Pancreas (tissue), 10 donors: ENCODE data around the gene TUBB4B. TPM values are rescaled to one million over a fixed set of nuclear protein-coding genes. Genes with fewer than 3 reads are reported as not detected.
"Not testable (repeated sequence)": the region's sequence is repeated elsewhere in the genome, so short reads cannot be mapped to it uniquely, and the experiment has no call there.

ENCODE experiments used
- ATAC-seq, 4 donors: fragments of 200-7000 bp; cut with Tn5 transposase; one replicate each; pipeline versions ENCODE4 v1.8.0 to v1.9.1; 2020; ENCODE audit warnings: mild to moderate bottlenecking in 4 of 4, moderate library complexity in 4 of 4
- DNase-seq, 6 donors: peaks; one replicate each; pipeline ENCODE4 v3.0.0-alpha.2; 2020
- FAIRE-seq: peaks from 2 replicates; lab custom pipeline; 2012; peaks lifted over from hg19 to GRCh38; lab: Jason Lieb, UNC
- H3K27ac ChIP-seq, 4 donors: fragments of 200-600 bp; sonication (generic); 1 replicate in 3 of 4; 2 replicates in 1 of 4; pipeline versions ENCODE4 v1.5.0 to v1.8.0; 2020
- H3K27me3 ChIP-seq, 4 donors: fragments of 200-600 bp; one replicate each; pipeline ENCODE4 v1.8.0; 2021
- H3K36me3 ChIP-seq, 3 donors: fragments of 200-600 bp; sonication (generic) in 1 of 3; one replicate each; pipeline versions ENCODE4 v1.5.0 to v1.8.0; 2020 to 2021
- H3K4me1 ChIP-seq, 3 donors: fragments of 200-600 bp; one replicate each; pipeline ENCODE4 v1.8.0; 2021
- H3K4me3 ChIP-seq, 4 donors: fragments of 200-600 bp; sonication (generic) in 2 of 4; one replicate each; pipeline versions ENCODE4 v1.5.0 to v1.8.0; 2020 to 2021
- H3K9me3 ChIP-seq, 4 donors: fragments of 200-600 bp; one replicate each; pipeline ENCODE4 v1.8.0; 2021
- WGBS, 2 donors: extraction: QIAGEN DNeasy Blood & Tissue Kit; methylation state at CpG; one replicate each; pipeline ENCODE4 v1.1.7; 2013; 5-methylcytosine and 5-hydroxymethylcytosine counted together
- intact Hi-C, 3 donors: fragments of 100-400 bp; cut with DNase I; formaldehyde crosslinking; loops; one replicate each; pipeline versions ENCODE4 v1.11.1 to v1.14.2; 2022
- polyA plus RNA-seq, 2 donors: library from polyadenylated mRNA; stranded (reverse); fragments of 200-250 nt; gene quantifications; one replicate each; pipeline ENCODE4 v1.2.3, GENCODE V29; 2013
- total RNA-seq, 6 donors: library from RNA; stranded (reverse); fragmentation: NEBNext Ultra II Directional in 4 of 6; extraction: Animal tissue kit (Norgen Biotek cat#: 25700) in 4 of 6; gene quantifications; one replicate each; pipeline versions ENCODE4 v1.2.1 to v1.2.4, GENCODE V29; 2021 to 2023
- TF ChIP-seq, protein P1 (sequence below), 4 donors: fragments of 200-600 bp; sonication (generic) in 3 of 4; IDR thresholded peaks; one replicate each; pipeline versions ENCODE4 v1.5.0 to v1.8.0; 2021; ENCODE audit warnings: antibody characterized with exemption in 4 of 4
- donor health status: healthy with polysubstance abuse.
- donor health status: DM: no; HTN: no; CAD: no; lungs with moderate emphysema.
- donor health status: DM: no; HTN: no; CAD: no.
- donor health status: control.
- donor health status: control.
- donor health status: Bipolar disorder and iron deficiency.
- donor health status: DM: yes; HTN: yes; CAD: no.
- donor health status: DM: no; HTN: no; CAD: no.
- donor health status: DM: no; HTN: no; CAD: no.
- donor health status: DM: yes; HTN: yes; CAD: no.

Gene TUBB4B
- total and polyA plus RNA-seq, 8 donors = 40.9 to 143 (median 72.8) TPM

DNA sequence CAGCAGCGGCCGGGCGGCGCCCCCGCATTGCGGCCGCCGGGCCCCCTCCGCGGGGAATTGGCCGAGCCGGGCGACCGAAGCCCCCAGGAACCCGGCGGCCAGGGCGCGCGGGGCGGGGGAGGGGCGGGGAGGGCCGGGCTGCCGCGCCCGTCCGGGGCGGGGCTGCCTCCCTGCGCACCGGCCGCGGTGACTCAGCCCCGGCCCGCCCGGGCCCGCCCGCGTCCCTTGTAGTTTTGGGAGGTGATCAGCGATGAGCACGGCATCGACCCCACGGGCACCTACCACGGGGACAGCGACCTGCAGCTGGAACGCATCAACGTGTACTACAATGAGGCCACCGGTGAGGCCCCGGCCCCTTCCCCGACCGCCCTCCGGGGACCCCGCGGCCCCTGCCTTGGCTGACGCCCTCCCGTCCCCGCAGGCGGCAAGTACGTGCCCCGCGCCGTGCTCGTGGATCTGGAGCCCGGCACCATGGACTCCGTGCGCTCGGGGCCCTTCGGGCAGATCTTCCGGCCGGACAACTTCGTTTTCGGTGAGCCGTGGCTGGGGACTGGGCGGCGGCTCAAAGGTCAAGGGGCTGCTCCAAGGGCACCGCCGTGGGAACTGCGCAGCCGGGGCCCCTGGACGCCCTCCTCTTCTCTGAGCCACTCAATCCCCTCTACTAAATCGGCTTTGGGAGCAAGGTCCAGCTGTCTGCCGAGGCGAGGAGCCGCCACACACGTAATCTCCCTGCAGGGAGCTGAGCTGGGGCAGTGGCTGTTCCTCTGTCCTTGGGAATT is 592 bp downstream of the TUBB4B start:
- peaks cover 9 to 32% (median 22%) of the 10 kb centered on the region in 3 donors for H3K4me1 ChIP-seq
- peak overlapping the region; percentile 57 to 97 (median 93) for H3K4me3 ChIP-seq
- intact Hi-C loops = no loop called here
- TF ChIP-seq, protein P1, sequence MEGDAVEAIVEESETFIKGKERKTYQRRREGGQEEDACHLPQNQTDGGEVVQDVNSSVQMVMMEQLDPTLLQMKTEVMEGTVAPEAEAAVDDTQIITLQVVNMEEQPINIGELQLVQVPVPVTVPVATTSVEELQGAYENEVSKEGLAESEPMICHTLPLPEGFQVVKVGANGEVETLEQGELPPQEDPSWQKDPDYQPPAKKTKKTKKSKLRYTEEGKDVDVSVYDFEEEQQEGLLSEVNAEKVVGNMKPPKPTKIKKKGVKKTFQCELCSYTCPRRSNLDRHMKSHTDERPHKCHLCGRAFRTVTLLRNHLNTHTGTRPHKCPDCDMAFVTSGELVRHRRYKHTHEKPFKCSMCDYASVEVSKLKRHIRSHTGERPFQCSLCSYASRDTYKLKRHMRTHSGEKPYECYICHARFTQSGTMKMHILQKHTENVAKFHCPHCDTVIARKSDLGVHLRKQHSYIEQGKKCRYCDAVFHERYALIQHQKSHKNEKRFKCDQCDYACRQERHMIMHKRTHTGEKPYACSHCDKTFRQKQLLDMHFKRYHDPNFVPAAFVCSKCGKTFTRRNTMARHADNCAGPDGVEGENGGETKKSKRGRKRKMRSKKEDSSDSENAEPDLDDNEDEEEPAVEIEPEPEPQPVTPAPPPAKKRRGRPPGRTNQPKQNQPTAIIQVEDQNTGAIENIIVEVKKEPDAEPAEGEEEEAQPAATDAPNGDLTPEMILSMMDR (IDR thresholded peaks at IDR 0.05) = no peak
- peak overlapping the region; percentile 76 to 91 (median 82) for H3K27ac ChIP-seq
- no peaks in the 10 kb centered on the region for H3K27me3 ChIP-seq
- FAIRE-seq (no peak), ATAC-seq (peak; percentile 22 to 55 (median 36)), DNase-seq (peak; percentile 80 to 92 (median 86))
- no peaks in the 10 kb centered on the region for H3K9me3 ChIP-seq
- WGBS, 2 donors = 1% methylated on average over 47 to 83 of the region's 83 CpGs
- H3K36me3 ChIP-seq = peaks cover 7 to 11% (median 8%) of the 10 kb centered on the region in 3 donors

DNA sequence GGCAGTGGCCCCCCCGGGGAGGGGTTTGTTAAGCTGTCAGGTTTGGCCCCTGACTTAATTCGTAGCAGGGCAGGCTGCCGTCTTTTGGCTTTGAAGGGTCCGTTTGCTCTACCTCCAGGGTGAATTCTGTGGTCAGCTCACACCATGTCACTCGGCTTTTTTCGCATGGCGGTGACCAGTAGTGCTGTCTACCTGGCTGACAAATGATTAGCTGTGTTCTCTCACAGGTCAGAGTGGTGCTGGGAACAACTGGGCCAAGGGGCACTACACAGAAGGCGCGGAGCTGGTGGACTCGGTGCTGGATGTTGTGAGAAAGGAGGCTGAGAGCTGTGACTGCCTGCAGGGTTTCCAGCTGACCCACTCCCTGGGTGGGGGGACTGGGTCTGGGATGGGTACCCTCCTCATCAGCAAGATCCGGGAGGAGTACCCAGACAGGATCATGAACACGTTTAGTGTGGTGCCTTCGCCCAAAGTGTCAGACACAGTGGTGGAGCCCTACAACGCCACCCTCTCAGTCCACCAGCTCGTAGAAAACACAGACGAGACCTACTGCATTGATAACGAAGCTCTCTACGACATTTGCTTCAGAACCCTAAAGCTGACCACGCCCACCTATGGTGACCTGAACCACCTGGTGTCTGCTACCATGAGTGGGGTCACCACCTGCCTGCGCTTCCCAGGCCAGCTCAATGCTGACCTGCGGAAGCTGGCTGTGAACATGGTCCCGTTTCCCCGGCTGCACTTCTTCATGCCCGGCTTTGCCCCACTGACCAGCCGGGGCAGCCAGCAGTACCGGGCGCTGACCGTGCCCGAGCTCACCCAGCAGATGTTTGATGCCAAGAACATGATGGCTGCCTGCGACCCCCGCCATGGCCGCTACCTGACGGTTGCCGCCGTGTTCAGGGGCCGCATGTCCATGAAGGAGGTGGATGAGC is 1.4 kb downstream of the TUBB4B start:
- Histone ChIP-seq H3K27ac (peak overlapping the region; percentile 76 to 91 (median 82)), H3K27me3 (no peaks in the 10 kb centered on the region), H3K4me3 (peak overlapping the region; percentile 57 to 97 (median 93)), H3K9me3 (no peaks in the 10 kb centered on the region), H3K36me3 (peaks cover 7 to 11% (median 8%) of the 10 kb centered on the region in 3 donors), H3K4me1 (peaks cover 3 to 26% (median 18%) of the 10 kb centered on the region in 3 donors)
- WGBS, 2 donors = 25 to 27% methylated on average over 36 of the region's 36 CpGs
- intact Hi-C loops = no loop called here
- no peak for ATAC-seq
- FAIRE-seq = no peak
- peak in 3 of 6 donors; percentile 53 to 80 (median 64) for DNase-seq
- TF ChIP-seq, protein P1 (IDR thresholded peaks at IDR 0.05) = no peak

DNA sequence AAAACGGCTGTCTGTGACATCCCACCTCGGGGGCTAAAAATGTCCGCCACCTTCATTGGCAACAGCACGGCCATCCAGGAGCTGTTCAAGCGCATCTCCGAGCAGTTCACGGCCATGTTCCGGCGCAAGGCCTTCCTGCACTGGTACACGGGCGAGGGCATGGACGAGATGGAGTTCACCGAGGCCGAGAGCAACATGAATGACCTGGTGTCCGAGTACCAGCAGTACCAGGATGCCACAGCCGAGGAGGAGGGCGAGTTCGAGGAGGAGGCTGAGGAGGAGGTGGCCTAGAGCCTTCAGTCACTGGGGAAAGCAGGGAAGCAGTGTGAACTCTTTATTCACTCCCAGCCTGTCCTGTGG is 2.2 kb downstream of the TUBB4B start:
- 47 to 57% methylated on average over 18 of the region's 18 CpGs for WGBS, 2 donors
- Histone ChIP-seq H3K27ac (peak overlapping the region in 2 of 4 donors; percentile 81 to 91), H3K4me1 (peaks cover 0 to 26% (median 18%) of the 10 kb centered on the region in 3 donors), H3K36me3 (peaks cover 7 to 11% (median 8%) of the 10 kb centered on the region in 3 donors), H3K4me3 (peak overlapping the region in 3 of 4 donors; percentile 57 to 97 (median 97))
- H3K9me3 ChIP-seq, H3K27me3 ChIP-seq, intact Hi-C loops, ATAC-seq, FAIRE-seq: not testable (repeated sequence)
- peak in 1 of 6 donors; percentile 40 for DNase-seq

DNA sequence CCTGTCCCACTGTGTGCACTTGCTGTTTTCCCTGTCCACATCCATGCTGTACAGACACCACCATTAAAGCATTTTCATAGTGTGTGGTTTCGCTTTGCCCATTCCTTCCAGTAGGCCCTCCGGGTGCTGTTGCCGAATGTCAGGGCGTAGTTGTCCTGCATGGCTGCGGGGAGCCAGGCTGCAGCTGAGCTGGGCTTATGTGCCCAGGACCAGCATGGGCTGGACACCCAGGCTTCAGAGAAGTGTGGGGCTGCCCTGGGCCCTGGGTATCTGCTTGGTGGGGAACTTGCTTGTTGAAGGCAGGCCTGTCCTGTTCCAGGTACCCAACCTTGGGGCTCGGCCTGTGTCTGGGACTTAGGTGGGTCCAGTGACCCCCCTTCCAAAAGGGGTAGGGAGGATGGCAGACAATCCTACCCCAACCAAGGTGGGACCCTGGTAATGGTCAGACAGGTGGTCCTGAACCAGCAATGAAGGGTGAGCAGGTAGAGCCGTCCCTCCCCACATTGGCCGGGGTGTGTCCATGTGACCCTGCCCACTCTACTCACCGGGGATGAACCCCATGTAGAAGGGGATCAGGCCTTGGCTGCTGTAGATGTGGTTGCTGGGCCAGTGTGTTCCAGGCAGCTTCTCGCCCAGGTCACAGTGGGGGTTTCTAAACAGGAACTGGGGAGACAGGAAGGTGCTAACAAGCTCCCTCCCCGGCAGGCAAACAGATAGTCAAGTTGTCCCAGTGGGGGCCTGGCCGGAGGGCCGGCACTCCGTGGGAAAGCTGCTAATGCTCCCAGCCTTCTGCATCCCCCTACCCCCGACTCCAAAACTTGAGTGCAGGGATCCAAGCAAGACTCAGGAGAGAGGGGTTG is 2.8 kb downstream of the TUBB4B start:
- ATAC-seq (no peak), FAIRE-seq (no peak), DNase-seq (peak in 3 of 6 donors; percentile 43 to 76 (median 50))
- peaks cover 0 to 23% (median 18%) of the 10 kb centered on the region in 3 donors for H3K4me1 ChIP-seq
- no peak overlapping the region for H3K27ac ChIP-seq
- peak overlapping the region in 2 of 4 donors; percentile 97 for H3K4me3 ChIP-seq
- no peaks in the 10 kb centered on the region for H3K9me3 ChIP-seq
- H3K27me3 ChIP-seq = no peaks in the 10 kb centered on the region
- WGBS, 2 donors = 49 to 53% methylated on average over 15 of the region's 15 CpGs
- H3K36me3 ChIP-seq = peaks cover 7 to 11% (median 8%) of the 10 kb centered on the region in 3 donors
- TF ChIP-seq, protein P1 (IDR thresholded peaks at IDR 0.05) = no peak
- intact Hi-C loops = no loop called here
